ENCODE measurements around the gene SLX4IP. TPM values are rescaled to one million over a fixed set of nuclear protein-coding genes. Genes with fewer than 3 reads are reported as not detected.

Gene SLX4IP
- total RNA-seq, 1 experiment from 2014 or later: 11.1 TPM

DNA sequence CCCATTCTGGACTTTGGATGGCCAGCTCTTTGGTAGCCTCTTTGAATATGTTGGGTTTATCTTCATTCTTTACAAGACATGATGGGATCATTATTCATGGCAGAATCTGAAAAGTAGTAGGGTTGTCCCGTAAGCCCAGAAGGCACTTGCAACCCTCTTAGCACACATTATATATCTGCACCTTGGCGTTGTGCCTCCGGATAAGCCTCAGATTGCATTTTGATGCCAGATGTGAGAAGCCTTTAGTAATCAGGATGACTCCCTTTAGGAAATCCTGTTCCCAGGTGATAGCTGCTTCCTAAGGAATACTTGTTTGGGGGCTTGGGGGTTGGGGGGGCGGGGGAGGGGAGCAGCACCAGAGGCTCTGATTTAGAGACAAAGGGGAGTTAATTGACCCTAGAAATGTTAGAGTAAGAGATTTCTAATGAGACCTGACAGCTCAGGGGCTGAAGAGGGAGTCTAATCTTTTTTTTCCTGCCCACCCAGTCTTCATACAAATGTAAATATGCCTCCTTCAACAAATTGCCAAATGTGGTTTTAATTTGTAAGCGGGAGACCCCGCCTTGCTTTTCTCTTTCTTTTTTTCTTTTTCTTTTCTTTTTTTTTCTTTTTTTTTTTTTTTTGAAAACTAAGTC lies 183.6 kb downstream of the SLX4IP start:
- Histone ChIP-seq H4K20me1 (ENCODE audit: insufficient read depth) (no peaks in the 10 kb centered on the region), H3K36me3 (ENCODE audit: control insufficient read depth in 1 of 2, insufficient read depth in 2 of 2, low read length in 2 of 2) (no peaks in the 10 kb centered on the region), H3K9me3 (ENCODE audit: control insufficient read depth in 1 of 2, insufficient read depth in 1 of 2, low read depth in 1 of 2, low read length in 2 of 2) (no peaks in the 10 kb centered on the region), H3K4me1 (ENCODE audit: control insufficient read depth in 1 of 2, insufficient read depth in 2 of 2, low read length in 2 of 2) (peaks cover 4 to 12% of the 10 kb centered on the region in 2 experiments), H3K27ac (ENCODE audit: low read depth, low read length) (no peak overlapping the region), H3K9ac (ENCODE audit: low read length) (no peak overlapping the region), H3K4me2 (ENCODE audit: low read length) (no peak overlapping the region), H3K4me3 (replicated peaks in 1 of 2; ENCODE audit: low read depth in 1 of 2, low read length in 2 of 2) (no peak overlapping the region), H2AFZ (ENCODE audit: low read depth, low read length, poor library complexity, severe bottlenecking) (no peak overlapping the region), H3K9me2 (ENCODE audit: insufficient read depth) (no peaks in the 10 kb centered on the region), H3K27me3 (ENCODE audit: insufficient read depth, low read length) (no peaks in the 10 kb centered on the region), H3K79me2 (ENCODE audit: insufficient read depth, low read length) (no peaks in the 10 kb centered on the region)
- intact Hi-C loops (cut with micrococcal nuclease): no loop called here
- RAD21 ChIA-PET (ENCODE audit: low non-redundant PET in 1 of 2, low total read pairs in 2 of 2, uncharacterized antibody in 2 of 2, unreplicated experiment in 2 of 2): no interaction called here
- no TSS peak for BruUV-seq (replicated peaks)
- TF ChIP-seq EGR1 (IDR thresholded peaks at IDR 0.05; ENCODE audit: low read depth): no peak
- TF ChIP-seq RAD21 (IDR thresholded peaks at IDR 0.05; ENCODE audit: low read depth): no peak
- TF ChIP-seq ZFX (IDR thresholded peaks at IDR 0.05): no peak
- TF ChIP-seq POLR2AphosphoS5 (IDR thresholded peaks at IDR 0.05; ENCODE audit: low read depth, low read length): no peak
- no peak for TF ChIP-seq REST (IDR thresholded peaks at IDR 0.05; ENCODE audit: low read depth)
- TF ChIP-seq YY1 (IDR thresholded peaks at IDR 0.05; ENCODE audit: extremely low read depth, insufficient replicate concordance, low read depth, low read length): no peak
- TF ChIP-seq MAX (IDR thresholded peaks at IDR 0.05): no peak
- no peak for TF ChIP-seq ATF3 (IDR thresholded peaks at IDR 0.05)
- no peak for TF ChIP-seq FOSL1 (IDR thresholded peaks at IDR 0.05; ENCODE audit: low read depth)
- TF ChIP-seq ELF1 (IDR thresholded peaks at IDR 0.05; ENCODE audit: borderline replicate concordance, low read depth): no peak
- no peak for TF ChIP-seq SRF (IDR thresholded peaks at IDR 0.05; ENCODE audit: low read depth)
- TF ChIP-seq, protein P1, sequence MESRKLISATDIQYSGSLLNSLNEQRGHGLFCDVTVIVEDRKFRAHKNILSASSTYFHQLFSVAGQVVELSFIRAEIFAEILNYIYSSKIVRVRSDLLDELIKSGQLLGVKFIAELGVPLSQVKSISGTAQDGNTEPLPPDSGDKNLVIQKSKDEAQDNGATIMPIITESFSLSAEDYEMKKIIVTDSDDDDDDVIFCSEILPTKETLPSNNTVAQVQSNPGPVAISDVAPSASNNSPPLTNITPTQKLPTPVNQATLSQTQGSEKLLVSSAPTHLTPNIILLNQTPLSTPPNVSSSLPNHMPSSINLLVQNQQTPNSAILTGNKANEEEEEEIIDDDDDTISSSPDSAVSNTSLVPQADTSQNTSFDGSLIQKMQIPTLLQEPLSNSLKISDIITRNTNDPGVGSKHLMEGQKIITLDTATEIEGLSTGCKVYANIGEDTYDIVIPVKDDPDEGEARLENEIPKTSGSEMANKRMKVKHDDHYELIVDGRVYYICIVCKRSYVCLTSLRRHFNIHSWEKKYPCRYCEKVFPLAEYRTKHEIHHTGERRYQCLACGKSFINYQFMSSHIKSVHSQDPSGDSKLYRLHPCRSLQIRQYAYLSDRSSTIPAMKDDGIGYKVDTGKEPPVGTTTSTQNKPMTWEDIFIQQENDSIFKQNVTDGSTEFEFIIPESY (IDR thresholded peaks at IDR 0.05; ENCODE audit: extremely low read depth, insufficient replicate concordance, low read length): no peak
- ATAC-seq: no peak
- CTCF ChIA-PET: no interaction called here
- POLR2A ChIA-PET: no interaction called here
- DNase-seq (ENCODE audit: low read depth, low spot score): no peak

All from HCT116 (cell line).